Ishikawa (cell line): Measurements from ENCODE around the gene GALNT10.

Source experiments
- CEBPB ChIP-seq: IDR thresholded peaks from 2 replicates; pipeline ENCODE4 v1.6.1; 2012
- CREB1 ChIP-seq: IDR thresholded peaks from 2 replicates; pipeline ENCODE4 v1.6.1; 2012; ENCODE audit warnings: low read depth
- EGR1 ChIP-seq: IDR thresholded peaks from 2 replicates; pipeline ENCODE4 v1.6.1; 2012
- EP300 ChIP-seq: IDR thresholded peaks from 2 replicates; pipeline ENCODE4 v1.6.1; 2012; ENCODE audit warnings: borderline replicate concordance
- MAX ChIP-seq: IDR thresholded peaks from 2 replicates; pipeline ENCODE4 v1.6.1; 2012
- NFIC ChIP-seq: IDR thresholded peaks from 2 replicates; pipeline ENCODE4 v1.6.1; 2012
- RAD21 ChIP-seq: IDR thresholded peaks from 2 replicates; pipeline ENCODE4 v1.6.1; 2012; ENCODE audit warnings: low read depth
- TAF1 ChIP-seq: IDR thresholded peaks from 2 replicates; pipeline ENCODE4 v1.6.1; 2012; ENCODE audit warnings: low read depth, mild to moderate bottlenecking
- YY1 ChIP-seq: IDR thresholded peaks from 2 replicates; pipeline ENCODE4 v1.6.1; 2012; ENCODE audit warnings: low read depth
- TF ChIP-seq, protein P1 (sequence below): IDR thresholded peaks from 2 replicates; pipeline ENCODE4 v1.6.1; 2012; ENCODE audit warnings: low read depth, mild to moderate bottlenecking

DNA sequence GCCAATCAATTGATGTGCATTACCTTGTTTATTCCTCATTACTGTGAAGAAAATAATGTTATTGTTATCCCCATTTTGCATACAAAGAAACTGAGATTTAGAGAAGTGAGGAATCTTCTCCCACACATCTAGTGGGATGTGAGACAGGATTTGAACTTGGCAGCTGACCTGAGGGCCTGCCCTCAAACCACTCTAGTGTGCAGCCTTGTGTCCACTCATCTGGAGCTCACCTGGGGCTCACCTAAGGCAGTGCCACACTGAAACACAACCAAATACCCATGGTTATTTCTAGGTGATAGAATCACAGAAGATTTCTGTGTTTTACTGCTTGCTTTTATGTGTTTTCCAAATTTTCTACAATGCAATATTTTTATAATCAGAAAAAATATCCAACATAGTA is 160.6 kb downstream of the GALNT10 start:
- TF ChIP-seq, protein P1, sequence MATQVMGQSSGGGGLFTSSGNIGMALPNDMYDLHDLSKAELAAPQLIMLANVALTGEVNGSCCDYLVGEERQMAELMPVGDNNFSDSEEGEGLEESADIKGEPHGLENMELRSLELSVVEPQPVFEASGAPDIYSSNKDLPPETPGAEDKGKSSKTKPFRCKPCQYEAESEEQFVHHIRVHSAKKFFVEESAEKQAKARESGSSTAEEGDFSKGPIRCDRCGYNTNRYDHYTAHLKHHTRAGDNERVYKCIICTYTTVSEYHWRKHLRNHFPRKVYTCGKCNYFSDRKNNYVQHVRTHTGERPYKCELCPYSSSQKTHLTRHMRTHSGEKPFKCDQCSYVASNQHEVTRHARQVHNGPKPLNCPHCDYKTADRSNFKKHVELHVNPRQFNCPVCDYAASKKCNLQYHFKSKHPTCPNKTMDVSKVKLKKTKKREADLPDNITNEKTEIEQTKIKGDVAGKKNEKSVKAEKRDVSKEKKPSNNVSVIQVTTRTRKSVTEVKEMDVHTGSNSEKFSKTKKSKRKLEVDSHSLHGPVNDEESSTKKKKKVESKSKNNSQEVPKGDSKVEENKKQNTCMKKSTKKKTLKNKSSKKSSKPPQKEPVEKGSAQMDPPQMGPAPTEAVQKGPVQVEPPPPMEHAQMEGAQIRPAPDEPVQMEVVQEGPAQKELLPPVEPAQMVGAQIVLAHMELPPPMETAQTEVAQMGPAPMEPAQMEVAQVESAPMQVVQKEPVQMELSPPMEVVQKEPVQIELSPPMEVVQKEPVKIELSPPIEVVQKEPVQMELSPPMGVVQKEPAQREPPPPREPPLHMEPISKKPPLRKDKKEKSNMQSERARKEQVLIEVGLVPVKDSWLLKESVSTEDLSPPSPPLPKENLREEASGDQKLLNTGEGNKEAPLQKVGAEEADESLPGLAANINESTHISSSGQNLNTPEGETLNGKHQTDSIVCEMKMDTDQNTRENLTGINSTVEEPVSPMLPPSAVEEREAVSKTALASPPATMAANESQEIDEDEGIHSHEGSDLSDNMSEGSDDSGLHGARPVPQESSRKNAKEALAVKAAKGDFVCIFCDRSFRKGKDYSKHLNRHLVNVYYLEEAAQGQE: no peak
- TF ChIP-seq CREB1: no peak
- TF ChIP-seq RAD21: no peak
- no peak for TF ChIP-seq YY1
- TF ChIP-seq MAX: no peak
- no peak for TF ChIP-seq EP300
- TF ChIP-seq NFIC: no peak
- TF ChIP-seq CEBPB: no peak
- no peak for TF ChIP-seq TAF1
- no peak for TF ChIP-seq EGR1
